ENCODE results near the gene CEACAM6. TPM values are rescaled to one million over a fixed set of nuclear protein-coding genes. Genes with fewer than 3 reads are reported as not detected.

Gene CEACAM6
- total RNA-seq, 2 donors from 2014 or later, result not detected

DNA sequence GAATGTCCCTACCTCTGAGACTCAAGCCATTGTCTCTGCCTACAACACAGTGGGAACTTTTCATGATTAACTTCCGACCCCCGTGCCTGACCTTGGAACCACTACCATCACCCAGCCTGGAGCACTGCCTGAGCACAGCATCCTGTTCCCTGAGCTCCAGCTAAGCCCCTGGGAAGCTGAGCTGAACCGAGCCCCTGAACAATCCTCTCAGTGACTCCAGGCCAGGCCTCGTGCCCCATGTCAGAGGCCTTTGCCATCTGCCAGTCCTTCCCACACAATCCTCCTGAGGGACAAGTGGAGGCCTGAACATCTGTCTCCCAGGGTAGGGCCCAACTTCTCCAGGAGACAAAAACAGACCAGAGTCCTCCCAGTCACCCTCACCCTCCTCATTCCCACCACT is 58.6 kb downstream of the CEACAM6 start:
- Mint-ChIP-seq H3K4me1 (ENCODE audit: low read depth in 2 of 2) (no peaks in the 10 kb centered on the region), H3K36me3 (no peaks in the 10 kb centered on the region), H3K4me3 (no peak overlapping the region), H3K27me3 (peaks cover 0 to 10% of the 10 kb centered on the region in 2 donors), H3K27ac (no peak overlapping the region), H3K9me3 (no peaks in the 10 kb centered on the region)
- ATAC-seq, result no peak
- DNase-seq (ENCODE audit: low spot score), result peak; percentile 20

DNA sequence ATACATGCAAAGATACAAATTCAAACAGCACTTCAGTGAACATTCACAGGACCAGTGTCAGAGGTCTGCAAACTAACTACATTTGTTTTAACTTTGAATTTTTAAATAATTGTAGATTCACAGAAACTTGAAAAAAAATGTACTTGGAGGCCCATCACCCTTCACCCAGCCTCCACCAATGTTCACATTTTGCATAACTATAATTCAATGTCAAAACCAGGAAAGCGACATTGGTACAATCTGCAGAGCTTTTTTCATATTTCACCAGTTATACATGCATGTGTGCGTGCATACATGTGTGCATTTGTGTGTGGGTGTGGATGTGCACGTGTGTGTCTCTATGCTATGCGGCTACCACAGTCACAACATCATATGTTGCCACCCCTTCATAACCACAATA is 60.0 kb downstream of the CEACAM6 start:
- H3K9me3 Mint-ChIP-seq, result no peaks in the 10 kb centered on the region
- DNase-seq (ENCODE audit: low spot score) (no peak), ATAC-seq (no peak)
- no peak overlapping the region for H3K27ac Mint-ChIP-seq
- no peaks in the 10 kb centered on the region for H3K4me1 Mint-ChIP-seq (ENCODE audit: low read depth in 2 of 2)
- no peak overlapping the region for H3K4me3 Mint-ChIP-seq
- no peaks in the 10 kb centered on the region for H3K36me3 Mint-ChIP-seq
- peaks cover 0 to 5% of the 10 kb centered on the region in 2 donors for H3K27me3 Mint-ChIP-seq

DNA sequence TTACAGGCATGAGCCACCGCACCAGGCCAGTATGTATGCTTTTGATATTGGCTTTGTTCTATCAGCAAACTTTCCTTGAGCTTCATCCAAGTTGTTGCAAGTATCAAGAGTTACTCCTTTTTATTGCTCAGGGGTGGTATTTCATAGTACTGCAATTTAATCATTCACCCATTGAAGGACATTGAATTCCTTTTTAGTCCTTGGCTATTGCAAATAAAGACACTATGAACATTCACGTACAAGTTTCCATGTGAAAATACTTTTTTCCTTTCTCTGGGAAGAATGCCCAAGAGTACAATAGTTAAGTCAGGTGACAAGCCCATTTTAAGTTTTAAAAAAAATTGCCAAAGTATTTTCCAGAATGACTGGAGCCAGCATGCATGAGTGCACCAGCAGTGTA is 61.4 kb downstream of the CEACAM6 start:
- H3K27me3 Mint-ChIP-seq, result peaks cover 8 to 9% of the 10 kb centered on the region in 2 donors
- ATAC-seq (no peak), DNase-seq (ENCODE audit: low spot score) (no peak)
- no peaks in the 10 kb centered on the region for H3K9me3 Mint-ChIP-seq
- H3K4me1 Mint-ChIP-seq (ENCODE audit: low read depth in 2 of 2), result no peaks in the 10 kb centered on the region
- H3K4me3 Mint-ChIP-seq, result no peak overlapping the region
- no peak overlapping the region for H3K27ac Mint-ChIP-seq
- H3K36me3 Mint-ChIP-seq, result no peaks in the 10 kb centered on the region

DNA sequence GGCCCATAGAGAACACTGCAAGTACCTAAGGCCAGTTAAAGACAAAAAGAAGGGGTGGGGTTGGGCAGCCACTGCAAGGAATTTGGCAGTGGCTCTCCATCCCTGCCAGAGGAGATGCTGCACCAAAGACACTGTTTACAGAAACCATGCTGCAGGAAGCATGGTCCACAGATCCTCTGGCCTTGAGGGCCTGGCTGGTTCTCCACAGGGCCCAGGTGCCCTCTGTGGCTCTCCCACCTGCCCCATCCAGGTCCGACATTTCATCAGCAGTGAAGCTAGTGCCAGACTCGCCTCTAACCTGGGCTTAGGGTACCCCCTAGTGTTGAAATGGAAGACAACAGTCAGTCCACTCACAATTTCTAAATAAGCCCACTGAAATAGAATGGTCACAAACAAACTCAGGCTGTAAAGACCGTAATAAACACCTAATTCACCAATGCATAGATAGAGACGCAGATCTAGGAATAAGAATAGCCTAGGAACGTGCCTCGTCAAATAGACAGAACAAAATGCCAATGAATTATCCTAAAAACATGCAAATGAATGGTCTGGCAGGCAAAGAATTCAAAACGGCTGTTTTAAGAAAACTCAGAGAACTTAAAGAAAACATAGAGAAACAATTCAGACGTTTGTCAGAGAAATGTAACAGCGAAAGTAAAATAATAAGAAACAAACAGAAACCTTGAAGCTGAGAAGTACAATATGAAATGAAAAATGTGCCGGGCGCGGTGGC is 65.8 kb downstream of the CEACAM6 start:
- Mint-ChIP-seq H3K4me1 (ENCODE audit: low read depth in 2 of 2) (no peaks in the 10 kb centered on the region), H3K27ac (no peak overlapping the region), H3K9me3 (no peaks in the 10 kb centered on the region), H3K36me3 (no peaks in the 10 kb centered on the region), H3K4me3 (no peak overlapping the region), H3K27me3 (peaks cover 16 to 26% of the 10 kb centered on the region in 2 donors)
- DNase-seq (ENCODE audit: low spot score) (peak; percentile 26), ATAC-seq (peak; percentile 76 to 80)

Other genes starting within 250 kb of the CEACAM6 start
- gene CEACAM21, start 179.4 kb upstream of the CEACAM6 start, total RNA-seq, result 10 to 100 TPM in 1 of 2 donors, 1 to 10 TPM in 1; 9.7 to 20.6 TPM
- not detected for gene CEACAM4, start 128.5 kb upstream of the CEACAM6 start, total RNA-seq
- not detected for gene CEACAM7, start 67.3 kb upstream of the CEACAM6 start, total RNA-seq
- gene CEACAM5, start 46.9 kb upstream of the CEACAM6 start, total RNA-seq, result not detected
- not detected for gene CEACAM3, start 41.1 kb downstream of the CEACAM6 start, total RNA-seq
- gene LYPD4, start 89.2 kb downstream of the CEACAM6 start, total RNA-seq, result not detected
- gene DMRTC2, start 89.5 kb downstream of the CEACAM6 start, total RNA-seq, result not detected
- 1,000 to 10,000 TPM; 1,532 to 1,595 TPM for gene RPS19, start 104.7 kb downstream of the CEACAM6 start, total RNA-seq
- gene CD79A, start 121.7 kb downstream of the CEACAM6 start, total RNA-seq, result 1 to 10 TPM in 1 of 2 donors, under 1 TPM in 1; 0.93 to 1.8 TPM
- gene ARHGEF1, start 127.7 kb downstream of the CEACAM6 start, total RNA-seq, result 100 to 1,000 TPM; 321 to 444 TPM
- under 1 TPM; 0.67 TPM for gene ERFL, start 172.9 kb downstream of the CEACAM6 start, total RNA-seq
- gene RABAC1, start 203.8 kb downstream of the CEACAM6 start, total RNA-seq, result 10 to 100 TPM; 79.6 to 89.7 TPM
- 1 to 10 TPM; 2.0 to 4.2 TPM for gene ATP1A3, start 238.7 kb downstream of the CEACAM6 start, total RNA-seq

All from natural killer cell treated with Interleukin-12 subunit alpha and Interleukin-12 subunit beta and Interleukin-15 and Interleukin-18, amount 100 ng/mL, for 72 hours (primary cell).